ENCODE results near the gene GCG.

GCG gene

DNA sequence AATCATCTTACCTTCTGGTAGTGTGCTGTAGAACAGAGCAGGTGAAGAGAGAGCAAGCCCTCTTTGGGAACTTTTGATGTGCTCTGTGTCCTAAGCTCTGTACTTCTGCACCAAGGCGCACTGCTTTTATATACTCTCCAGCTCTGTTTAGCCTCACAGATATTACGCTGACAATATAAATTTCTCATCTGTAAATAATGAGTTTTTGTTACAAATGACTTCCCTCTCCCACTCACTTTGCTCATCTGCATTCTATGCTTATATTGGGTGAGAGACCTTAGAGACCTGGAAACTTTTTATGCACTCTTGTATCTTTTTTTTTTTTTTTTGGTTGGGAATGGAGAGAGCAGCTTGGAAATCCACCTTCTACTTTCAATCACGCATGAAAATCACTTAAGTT, at the start of gene GCG:
GCG (minus strand) TSS at position 101 of the 400 bp plus-strand sequence. CDS start 3,069 bp downstream, outside the sequence.
- DNase-seq = no peak

DNA sequence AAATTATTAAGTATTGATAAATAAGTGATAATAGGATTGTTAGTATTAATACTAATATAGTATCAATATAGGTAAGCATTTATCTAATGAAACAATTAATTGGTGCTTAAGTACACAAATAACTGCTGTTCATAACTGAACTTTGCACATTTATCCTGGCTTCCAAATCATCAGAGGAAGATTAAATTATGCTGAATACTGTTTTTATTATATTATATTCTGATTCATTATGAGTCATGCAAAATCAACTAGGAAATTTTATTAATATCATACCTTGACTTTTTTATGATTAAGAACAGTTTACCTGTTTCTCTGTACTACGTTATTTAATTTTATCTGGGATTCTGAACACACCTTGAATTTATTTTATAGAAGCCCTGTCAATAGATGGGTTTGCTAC, 48.6 kb upstream of the GCG start:
- DNase-seq = no peak

DNA sequence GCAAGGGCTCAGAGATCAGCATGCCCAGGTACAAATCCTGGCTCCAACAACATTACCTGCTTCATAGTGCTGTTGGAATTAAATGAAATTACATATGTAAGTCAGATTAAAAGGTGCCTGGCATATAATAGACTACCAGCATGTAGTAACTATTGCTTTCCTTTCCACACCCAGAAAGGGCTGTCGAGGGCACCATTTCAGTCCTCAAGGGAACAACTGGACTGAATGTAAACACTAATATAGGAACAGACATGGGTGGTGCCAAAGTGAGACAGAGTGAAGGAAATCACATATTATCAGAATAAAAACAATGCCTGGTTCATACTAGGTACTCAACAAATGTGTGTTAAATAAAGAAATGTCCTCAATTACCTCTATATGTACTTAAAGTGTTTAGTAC, 47.9 kb upstream of the GCG start:
- DNase-seq = no peak

DNA sequence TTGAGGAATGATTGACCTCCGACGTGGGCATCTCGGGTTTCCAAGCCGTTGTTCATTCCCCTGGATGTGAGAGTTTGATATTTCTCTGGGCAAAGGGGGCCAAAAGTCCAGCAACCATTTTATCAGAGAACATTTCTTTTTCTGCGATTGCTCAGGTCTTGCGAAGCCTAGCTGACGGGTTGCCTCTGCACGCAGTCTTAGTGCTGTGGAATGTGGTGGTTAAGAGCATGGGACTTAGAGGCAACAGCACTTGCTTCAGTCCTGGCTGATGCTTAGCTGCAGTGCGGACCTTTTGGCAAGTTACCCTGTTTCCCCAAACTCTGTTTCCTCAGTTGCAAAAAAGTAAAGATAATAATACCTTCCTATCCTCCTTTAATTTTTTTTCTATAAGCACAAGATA, 46.2 kb upstream of the GCG start:
- DNase-seq = no peak

DNA sequence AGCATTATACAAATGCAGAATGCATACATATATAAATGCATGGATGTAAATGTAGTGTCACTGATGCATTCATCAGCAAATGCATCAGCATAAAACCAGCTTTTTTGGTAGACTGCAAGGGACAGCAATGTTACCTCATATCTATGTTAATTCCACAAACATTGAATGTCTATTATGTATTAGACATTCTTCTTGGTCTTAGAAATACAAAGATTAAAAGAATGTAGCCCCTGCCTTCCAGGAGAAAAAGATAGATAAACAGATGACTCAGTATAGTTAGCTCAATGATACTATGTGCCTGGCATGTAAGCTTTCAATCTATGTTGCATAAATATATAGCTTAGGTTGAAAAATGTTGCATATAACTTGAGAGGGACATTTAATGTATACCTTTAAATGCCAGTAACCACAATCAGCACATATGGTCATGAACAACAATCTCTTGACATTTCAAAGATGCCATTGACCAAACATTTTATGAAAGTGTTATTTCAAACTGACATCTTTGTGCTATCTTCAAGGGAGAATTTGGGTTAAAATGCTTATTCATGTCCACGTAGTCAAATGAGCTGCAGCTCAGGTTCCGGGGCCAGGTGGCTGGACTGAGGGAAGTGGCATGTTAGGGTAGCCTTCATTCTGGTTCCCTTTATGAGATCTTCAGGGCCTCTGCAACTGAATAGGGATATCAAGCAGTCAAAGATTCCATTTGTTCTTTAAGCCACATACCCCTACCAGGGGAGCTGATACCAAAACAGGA, 45.2 kb upstream of the GCG start:
- no peak for DNase-seq

DNA sequence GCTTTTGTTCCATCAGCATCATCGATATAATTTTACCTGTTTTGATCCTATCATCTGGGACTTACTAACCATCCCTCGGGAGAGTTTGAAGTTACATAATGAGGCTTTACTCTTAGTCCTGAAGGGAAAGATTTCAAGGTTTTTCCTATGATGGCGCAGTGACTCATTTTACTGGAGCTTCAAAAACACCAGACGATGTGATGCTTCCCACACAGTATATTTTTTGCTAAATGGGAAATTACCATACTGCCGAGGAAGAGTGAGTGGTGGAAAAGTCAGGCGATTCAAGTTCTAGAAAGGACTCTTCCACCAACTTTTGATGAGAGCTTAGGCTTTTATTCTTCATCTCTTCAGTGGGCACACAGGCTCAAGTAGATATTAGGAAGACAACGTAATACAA, 44.6 kb upstream of the GCG start:
- no peak for DNase-seq

DNA sequence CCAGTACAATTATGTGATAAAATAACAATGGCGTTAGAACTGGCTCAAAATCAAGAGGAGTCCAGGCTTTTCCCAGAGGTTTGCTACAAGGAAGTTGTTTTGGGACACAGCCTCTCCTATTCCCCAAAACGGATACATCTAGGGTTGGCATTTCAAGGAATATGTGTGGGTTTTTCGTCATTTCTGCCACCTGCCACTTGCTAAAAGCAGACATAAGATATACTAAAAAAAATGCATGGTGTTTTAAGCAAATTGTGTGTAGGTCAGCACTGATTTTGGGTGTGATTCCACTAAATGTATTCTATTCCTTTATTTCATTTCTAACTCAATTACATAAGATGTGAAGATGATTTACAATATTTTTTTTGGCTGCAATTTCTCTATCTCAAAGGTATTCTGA, 36.4 kb upstream of the GCG start:
- no peak for DNase-seq

DNA sequence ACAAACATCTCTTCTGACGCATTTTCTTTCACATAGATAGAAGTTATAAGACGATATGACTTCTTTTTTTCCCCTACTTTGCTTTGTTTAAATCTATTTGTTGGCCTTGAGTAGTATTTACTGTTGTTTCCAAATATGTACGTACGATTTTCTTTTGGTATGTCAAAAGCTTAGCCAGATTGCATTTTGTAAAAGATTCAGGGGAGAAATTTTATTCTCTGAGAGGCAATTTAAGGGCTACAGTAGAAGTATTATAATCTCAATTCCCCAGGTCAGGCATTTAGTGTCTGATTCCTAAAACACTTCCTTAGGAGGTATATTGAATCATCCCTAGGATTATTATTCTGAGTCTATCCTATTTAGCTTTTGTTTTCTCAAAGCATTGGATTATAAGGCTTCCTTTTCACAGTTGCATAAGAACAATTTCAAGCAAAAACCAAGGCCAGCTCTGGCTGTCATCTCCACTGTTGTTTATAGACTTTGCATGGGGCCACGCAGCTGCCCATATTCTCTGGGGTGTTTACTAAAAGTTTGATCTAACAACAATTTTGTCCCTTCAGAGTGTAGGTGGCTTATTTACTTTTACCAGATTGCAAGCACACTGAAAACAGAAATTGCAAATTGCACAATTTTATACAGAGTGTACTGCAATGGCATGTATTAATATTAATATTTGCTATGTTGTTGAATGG, 33.6 kb upstream of the GCG start:
- no peak for DNase-seq

DNA sequence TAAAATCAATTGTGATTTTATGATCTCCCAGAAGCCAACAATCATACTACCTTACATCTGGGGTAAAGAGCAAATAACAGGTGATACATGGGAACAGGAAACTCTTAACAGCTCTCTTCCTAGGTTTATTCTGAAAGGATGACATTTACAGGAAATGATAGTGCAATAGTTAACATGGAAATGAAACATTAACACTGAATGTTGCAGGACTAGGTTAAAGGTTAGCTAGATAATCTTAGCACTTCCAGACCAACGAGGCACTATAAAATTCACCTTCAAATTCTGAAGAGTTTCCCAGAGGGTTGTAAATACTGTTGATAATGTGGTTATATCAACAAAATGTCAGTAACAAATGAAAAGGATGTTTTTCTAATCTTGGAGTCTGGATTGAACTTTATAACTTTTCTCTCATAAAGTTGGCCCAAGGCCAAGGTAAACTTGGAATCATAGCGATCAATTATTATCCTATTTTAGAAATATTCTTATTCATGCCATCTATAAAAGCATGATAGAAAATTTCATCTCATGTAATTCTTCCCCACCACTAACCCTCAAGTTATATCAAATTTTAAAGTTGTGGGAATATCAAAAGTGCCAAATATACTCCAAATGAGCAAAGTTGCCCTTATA, 32.9 kb upstream of the GCG start:
- no peak for DNase-seq

DNA sequence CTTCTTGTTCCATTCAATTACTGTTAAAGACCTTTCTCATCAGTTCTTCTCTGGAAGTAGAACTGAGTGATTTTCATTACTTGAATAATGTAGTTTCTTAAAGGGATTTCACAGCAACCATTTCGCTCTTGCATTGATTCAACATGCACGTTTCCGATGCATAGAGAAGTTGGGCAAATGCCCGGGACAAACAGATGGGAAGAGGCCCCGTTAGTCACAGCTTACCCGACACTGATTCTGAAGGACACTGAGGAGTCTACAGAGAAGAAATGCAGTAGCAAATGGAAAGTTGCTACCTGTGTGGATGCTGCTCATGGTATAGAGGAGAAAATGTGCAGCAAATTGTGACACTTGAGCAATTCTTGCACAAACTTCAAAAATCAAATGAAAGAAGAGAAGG, 32.3 kb upstream of the GCG start:
- DNase-seq = no peak

DNA sequence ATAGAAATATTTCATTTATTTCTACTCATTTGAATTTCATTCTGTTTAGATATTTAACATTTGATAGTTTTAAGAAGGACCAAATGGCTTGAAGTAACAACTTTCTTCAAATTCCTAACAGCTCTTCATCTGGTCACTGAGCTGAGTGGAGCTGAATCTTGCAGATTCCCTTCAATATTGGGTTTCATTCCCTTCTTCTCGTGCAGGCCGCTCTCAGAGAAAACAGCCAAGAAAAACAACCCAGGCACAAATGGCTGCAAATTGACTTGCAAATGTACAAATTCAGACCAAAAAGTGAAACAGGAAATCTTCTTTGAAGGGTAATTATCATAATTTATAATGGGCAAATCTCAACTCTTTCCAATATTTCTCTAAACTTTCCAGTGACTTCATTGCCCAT, 30.3 kb upstream of the GCG start:
- DNase-seq = no peak

DNA sequence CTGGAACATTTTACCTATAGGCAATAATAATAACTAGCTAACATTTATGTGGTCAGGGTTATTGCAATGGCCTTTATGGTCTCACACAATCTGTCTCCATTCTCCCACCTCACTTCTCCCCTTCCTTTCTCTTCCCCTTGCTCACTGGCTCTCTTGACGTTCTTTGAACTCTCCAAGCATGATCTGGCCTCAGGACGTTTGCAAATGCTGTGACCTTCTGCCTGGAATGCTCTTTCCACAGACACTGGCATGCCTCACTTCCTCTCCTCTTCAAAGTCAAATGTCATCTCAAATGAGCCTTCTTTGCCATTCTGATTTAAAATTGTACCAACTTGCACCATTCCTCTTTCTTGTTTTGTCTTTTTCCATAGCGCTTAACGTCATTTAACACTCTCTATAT, 25.3 kb upstream of the GCG start:
- no peak for DNase-seq

DNA sequence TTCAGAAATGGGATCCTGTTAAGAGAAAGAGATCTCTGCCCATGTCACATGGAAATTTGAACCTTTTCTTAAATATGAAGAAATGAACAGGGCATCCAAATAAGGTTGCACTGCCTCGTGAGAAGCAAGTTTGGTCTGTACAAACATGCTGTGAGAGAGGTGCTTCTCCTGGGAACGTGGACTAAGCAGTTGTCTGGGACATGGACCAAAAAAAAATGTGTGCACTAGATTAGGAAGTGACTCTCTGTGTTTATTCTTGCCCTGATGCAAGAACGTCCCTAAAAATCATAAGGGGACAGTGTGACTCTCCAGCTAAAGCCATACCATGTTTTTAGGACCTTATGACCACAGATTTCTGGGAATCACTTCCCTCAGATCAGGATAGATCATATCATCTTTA, 23.7 kb upstream of the GCG start:
- DNase-seq = no peak

DNA sequence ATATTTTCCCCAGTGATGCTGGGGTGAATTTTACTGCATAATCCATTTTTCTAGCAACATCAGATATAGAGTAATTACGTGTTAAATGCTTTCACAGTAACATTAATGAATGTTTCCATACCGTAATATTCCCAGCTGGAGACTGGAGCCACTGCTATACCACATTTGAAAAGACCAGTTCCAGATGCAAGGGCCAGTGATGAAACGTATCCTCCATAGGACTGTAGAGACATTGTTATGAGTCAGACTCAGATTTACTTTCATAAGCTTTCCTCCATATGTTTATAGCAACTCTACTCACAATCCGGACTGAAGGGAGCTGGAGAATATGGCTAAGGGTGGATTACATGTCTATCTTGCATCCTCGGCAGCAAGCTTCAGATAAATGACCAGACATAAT, 22.7 kb upstream of the GCG start:
- no peak for DNase-seq

DNA sequence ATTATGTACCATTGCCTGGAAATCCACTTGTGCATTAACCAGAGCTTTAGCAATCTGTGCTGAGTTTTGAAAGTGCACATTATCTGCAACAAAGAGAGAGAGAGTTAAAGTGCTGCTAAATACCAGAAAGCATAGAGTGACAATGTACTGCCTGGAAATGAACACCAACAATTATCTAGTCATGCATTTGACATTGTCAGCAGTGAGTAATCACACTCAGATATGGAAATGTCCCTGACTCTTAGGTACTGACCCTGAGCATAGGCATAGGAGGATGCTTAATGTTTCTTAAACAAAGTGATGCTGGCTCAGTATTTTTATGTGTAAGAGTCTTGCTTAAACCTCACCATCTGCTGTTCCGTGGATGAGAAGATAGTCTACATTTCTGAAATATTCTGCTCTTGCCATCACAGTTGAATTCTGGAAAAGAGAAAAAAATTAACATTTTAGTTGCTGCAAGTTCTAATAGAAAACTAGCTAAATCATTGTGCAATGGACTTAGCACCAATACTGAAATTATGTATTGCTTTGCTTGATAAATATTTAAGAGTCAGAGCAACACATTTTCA, 20.8 kb upstream of the GCG start:
- no peak for DNase-seq

DNA sequence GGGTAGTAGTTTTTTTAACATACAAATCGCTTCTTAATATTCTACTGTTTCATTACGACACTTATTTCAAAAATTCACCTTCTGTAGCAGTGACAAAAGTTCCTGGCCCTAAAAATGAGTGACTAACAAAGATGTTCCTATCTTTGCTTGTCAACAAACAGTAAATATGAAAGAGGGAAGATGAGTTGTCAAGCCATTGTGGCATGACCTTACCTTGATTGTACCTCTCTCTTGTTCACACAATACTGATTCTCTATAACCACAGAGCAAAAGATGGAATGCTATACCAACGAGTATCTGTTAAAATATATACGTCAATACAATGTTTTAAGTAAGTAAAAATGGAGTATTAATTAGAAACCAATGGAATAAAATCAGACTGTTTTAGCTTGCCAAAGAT, 14.7 kb upstream of the GCG start:
- DNase-seq = no peak

DNA sequence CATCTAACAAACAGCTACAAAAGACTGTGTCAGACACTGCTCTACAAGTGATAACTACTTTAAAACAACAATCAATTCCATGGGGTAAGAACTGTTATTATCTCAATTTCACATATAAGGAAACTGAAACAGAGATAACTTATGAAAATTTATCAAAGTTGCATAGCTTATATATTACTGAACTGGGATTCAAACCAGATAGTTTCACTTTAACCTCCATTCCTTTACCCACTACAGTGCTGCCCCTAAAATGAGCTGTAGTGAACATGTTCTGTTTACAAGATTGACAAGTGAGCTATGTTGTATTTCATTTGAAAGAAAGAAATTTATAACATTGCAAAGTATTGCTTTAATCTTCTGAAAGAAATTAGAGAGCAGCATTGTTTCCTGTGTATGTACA, 14.1 kb upstream of the GCG start:
- no peak for DNase-seq

DNA sequence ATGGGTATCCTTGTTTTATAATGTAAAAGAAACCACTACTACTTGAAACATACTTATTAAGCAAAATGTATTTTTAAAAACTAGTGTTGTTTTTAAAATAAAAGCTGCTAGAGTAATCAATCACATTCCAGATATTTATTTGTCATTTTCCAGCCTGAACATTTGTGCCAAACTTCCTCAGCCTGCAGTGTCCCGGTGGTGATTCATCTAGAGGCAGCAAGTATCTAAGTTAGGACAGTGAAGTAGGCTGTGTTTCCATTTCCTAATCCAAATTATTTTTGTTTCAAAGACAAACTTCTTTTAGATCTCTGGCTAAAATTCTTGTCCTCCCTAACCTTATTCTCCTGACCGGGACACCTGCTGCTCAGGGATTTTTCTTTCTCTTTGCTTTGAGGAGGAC, 12.8 kb upstream of the GCG start:
- no peak for DNase-seq

DNA sequence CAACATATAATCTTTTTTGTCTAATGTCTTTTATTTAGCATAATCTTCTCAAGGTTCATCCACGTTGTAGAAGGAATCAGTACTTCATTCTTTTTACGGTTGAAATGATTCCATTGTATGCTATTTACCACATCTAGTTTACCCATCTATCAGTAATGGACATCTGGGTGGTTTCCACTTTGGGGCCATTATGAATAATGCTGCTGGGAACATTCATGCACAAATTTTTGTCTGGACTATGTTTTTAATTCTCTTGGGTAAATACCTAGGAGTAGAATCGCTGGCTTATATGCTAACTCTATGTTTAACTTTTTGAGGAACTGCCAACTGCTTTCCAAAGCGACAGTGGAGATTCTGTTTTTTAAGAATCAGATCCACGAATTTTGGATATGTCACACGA, 7.4 kb upstream of the GCG start:
- DNase-seq = no peak

DNA sequence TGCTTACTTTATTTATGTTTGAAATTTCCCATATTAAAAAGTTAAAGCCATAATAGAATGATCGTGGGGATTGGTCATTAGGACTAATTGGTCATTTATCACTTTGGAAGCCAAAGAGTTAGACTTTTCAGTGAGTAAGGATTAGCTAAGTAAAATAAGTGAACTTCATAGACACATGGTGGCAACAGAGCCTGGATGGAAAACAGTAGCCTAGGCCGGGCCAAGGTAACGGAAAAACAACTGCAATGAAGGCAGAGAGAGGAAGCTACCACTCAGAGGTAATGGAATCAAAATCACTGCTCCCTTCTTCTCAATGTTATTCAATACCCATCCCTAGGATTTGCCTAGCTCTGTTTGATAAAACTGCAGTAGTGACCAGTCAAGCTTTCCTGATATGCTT, 4.1 kb upstream of the GCG start:
- DNase-seq = no peak

DNA sequence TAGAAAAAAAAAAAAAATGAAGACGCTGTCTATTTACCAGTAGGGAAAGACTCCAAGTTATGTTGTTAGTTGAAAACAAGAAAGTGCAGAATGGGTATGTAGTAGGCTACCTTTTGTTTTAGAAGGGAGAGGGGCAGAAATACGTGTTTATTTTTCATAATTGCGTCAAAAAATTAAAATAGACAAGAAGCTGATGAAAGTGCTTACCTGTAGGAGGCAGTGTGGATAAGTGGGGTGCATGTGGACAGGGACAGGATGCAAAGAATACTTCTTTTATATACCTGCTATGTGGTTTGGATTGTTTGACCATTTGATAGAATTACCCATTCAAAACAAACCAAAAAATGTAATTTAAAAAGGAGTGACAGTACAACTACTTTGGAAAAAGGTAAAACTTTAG, 3.0 kb upstream of the GCG start:
- DNase-seq = no peak

DNA sequence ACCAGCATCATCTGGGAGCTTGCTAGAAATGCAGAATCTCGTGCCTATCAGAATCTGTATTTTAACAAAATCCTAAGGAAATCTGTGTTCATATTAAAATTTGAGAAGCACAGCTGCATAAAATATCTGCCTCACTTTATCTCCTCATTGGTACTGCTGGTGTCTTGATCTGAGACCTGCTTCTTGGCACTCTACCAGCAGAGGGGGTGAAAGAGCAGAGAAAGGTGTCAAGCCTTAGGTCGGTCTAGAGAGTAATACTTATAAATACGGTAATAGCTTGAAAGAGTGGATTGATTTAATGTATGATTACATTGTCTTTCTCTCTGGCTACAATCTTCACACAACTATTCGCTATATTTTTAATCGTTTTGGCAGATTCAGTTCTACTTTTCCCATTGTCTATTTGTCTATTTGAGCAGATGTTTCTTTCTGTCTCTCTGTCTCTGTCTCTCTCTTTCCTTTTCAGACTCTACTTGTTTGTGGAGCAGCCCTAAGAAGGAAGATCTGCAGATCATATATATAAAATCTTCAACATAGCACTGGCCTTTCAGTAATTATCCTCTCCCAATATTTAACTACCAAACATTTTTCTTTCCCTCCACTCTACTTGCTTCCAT, 1.7 kb upstream of the GCG start:
- DNase-seq = peak in 1 of 14 donors; percentile 0

DNA sequence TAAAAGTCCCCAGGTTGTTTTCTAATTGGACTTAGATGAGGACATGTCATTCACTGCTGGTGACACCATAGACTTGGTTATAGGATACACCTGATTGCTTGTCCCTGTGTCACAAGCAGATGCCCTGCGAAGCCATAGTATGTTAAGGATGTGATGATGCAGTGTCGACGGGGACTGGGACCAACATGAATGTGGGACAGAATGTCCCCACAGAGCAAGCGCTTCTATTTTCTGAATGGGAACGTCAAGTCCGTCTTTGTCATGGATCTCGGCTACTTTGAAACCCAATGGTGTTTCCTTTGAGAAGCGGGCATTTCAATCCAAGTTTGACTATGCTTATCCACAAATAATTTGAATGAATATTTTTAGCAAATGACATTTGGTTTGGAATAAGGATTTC, 2.1 kb downstream of the GCG start:
- no peak for DNase-seq
